Common myeloid progenitor, CD34-positive (primary cell): ENCODE results near the gene C2orf78.
"Not testable (repeated sequence)": the region's sequence is repeated elsewhere in the genome, so short reads cannot be mapped to it uniquely, and the experiment has no call there.

Experiments used
- CTCF ChIA-PET: fragments of 350-600 bp; sonication (Branson Sonifier 250); formaldehyde crosslinking; loops from one replicate; lab custom pipeline; 2021; ENCODE audit warnings: antibody characterized with exemption; lab: Charles Lee
- POLR2A ChIA-PET: fragments of 350-600 bp; sonication (Branson Sonifier 250); formaldehyde crosslinking; loops from one replicate; lab custom pipeline; 2021; ENCODE audit warnings: antibody characterized with exemption; lab: Charles Lee
- DNase-seq, 3 donors: peaks; one replicate each; pipeline versions ENCODE4 v3.0.0 to v3.0.0-alpha.2; 2013
- H3K27ac ChIP-seq, 2 experiments: 1 replicate in 1 of 2; 2 replicates in 1 of 2; pipeline ENCODE4 v1.7.0; 2013; ENCODE audit warnings: inconsistent platforms in 2 of 2, low read length in 2 of 2, mild to moderate bottlenecking in 2 of 2, low read depth in 1 of 2, moderate library complexity in 1 of 2; ENCODE audit not compliant: severe bottlenecking in 2 of 2, insufficient read depth in 1 of 2, poor library complexity in 1 of 2
- H3K27me3 ChIP-seq, 5 experiments: replicated peaks in 2 of 5; 1 replicate in 3 of 5; 2 replicates in 2 of 5; pipeline versions ENCODE4 v1.6.1 to v1.7.0; 2013; ENCODE audit warnings: low read length in 4 of 5, mild to moderate bottlenecking in 2 of 5, moderate library complexity in 2 of 5, inconsistent platforms in 1 of 5; ENCODE audit not compliant: insufficient read depth in 5 of 5, control insufficient read depth in 4 of 5
- H3K36me3 ChIP-seq, 4 experiments: 1 replicate in 2 of 4; 2 replicates in 2 of 4; pipeline versions ENCODE4 v1.6.1 to v1.7.0; 2013; ENCODE audit warnings: low read length in 3 of 4, control low read depth in 1 of 4, mild to moderate bottlenecking in 1 of 4; ENCODE audit not compliant: control insufficient read depth in 4 of 4, insufficient read depth in 4 of 4
- H3K4me1 ChIP-seq, 4 experiments: 1 replicate in 3 of 4; 2 replicates in 1 of 4; pipeline versions ENCODE4 v1.6.1 to v1.7.1; 2013; ENCODE audit warnings: low read length in 3 of 4, mild to moderate bottlenecking in 3 of 4, control low read depth in 1 of 4, inconsistent platforms in 1 of 4, moderate library complexity in 1 of 4; ENCODE audit not compliant: control insufficient read depth in 4 of 4, insufficient read depth in 4 of 4; ENCODE audit errors: control extremely low read depth in 1 of 4
- H3K4me3 ChIP-seq, 7 experiments: 1 replicate in 4 of 7; 2 replicates in 3 of 7; pipeline versions ENCODE4 v1.5.1 to v1.7.0; 2013; ENCODE audit warnings: mild to moderate bottlenecking in 7 of 7, low read length in 6 of 7, moderate library complexity in 6 of 7, inconsistent platforms in 2 of 7, low read depth in 2 of 7, control low read depth in 1 of 7; ENCODE audit not compliant: insufficient read depth in 4 of 7, control insufficient read depth in 1 of 7; ENCODE audit errors: extremely low read depth in 1 of 7
- H3K9me3 ChIP-seq, 5 experiments: 1 replicate in 4 of 5; 2 replicates in 1 of 5; pipeline versions ENCODE4 v1.6.1 to v1.7.1; 2013; ENCODE audit warnings: low read length in 4 of 5, mild to moderate bottlenecking in 2 of 5, inconsistent platforms in 1 of 5, low read depth in 1 of 5, moderate library complexity in 1 of 5; ENCODE audit not compliant: control insufficient read depth in 4 of 5, insufficient read depth in 2 of 5; ENCODE audit errors: control extremely low read depth in 1 of 5
- WGBS: methylation state at CpG from one replicate; pipeline ENCODE4 v1.1.5; 2013; ENCODE audit not compliant: insufficient coverage; 5-methylcytosine and 5-hydroxymethylcytosine counted together

Gene C2orf78

GRCh38 chr2:73778867-73779466, 5.0 kb upstream of the C2orf78 start:
- Histone ChIP-seq H3K27ac (peak overlapping the region; percentile 85 to 94), H3K4me1 (peaks cover 7 to 18% (median 9%) of the 10 kb centered on the region in 4 experiments), H3K4me3 (peak overlapping the region in 6 of 7 experiments; percentile 74 to 99 (median 94)), H3K36me3 (peaks cover 13 to 29% (median 21%) of the 10 kb centered on the region in 4 experiments)
- H3K27me3 ChIP-seq, H3K9me3 ChIP-seq: not testable (repeated sequence)
- ChIA-PET CTCF (interaction anchor here (0.9 to 1.1 kb wide), 4 partner anchors 13 to 159 kb away, joined by 3 to 4 read pairs (median 4); partner anchors contain the start of gene STAMBP), POLR2A (interaction anchor here (0.7 kb wide), 1 partner anchor 30 kb away, joined by 3 read pairs; no protein-coding TSS in a partner anchor)
- DNase-seq, result peak in 1 of 3 donors; percentile 3
- 95% methylated on average over 8 of the region's 18 CpGs for WGBS

GRCh38 chr2:73779467-73780236, 4.3 kb upstream of the C2orf78 start, which contains the start of gene DUSP11:
DUSP11 (minus strand) TSS chr2:73780103; CDS start chr2:73779974, 129 bp downstream.
- peak; percentile 93 to 98 (median 95) for DNase-seq
- 0% methylated on average over 35 of the region's 40 CpGs for WGBS
- CTCF ChIA-PET, result interaction anchor here (0.9 to 1.1 kb wide), 4 partner anchors 13 to 160 kb away, joined by 3 to 4 read pairs (median 4); partner anchors contain the start of gene STAMBP
- H3K27me3 ChIP-seq, result no peaks in the 10 kb centered on the region
- peaks cover 7 to 18% (median 9%) of the 10 kb centered on the region in 4 experiments for H3K4me1 ChIP-seq
- peak within 1 kb of the TSS; percentile 85 to 94 for H3K27ac ChIP-seq
- H3K4me3 ChIP-seq, result peak within 1 kb of the TSS; percentile 74 to 99 (median 94)
- POLR2A ChIA-PET, result interaction anchor here (0.7 kb wide), 1 partner anchor 31 kb away, joined by 3 read pairs; no protein-coding TSS in a partner anchor
- H3K36me3 ChIP-seq, result peaks cover 8 to 22% (median 17%) of the 10 kb centered on the region in 4 experiments
- no peaks in the 10 kb centered on the region for H3K9me3 ChIP-seq

GRCh38 chr2:73780237-73780582, 3.8 kb upstream of the C2orf78 start:
- Histone ChIP-seq H3K36me3 (peaks cover 4 to 18% (median 12%) of the 10 kb centered on the region in 4 experiments), H3K27ac (peak overlapping the region; percentile 85 to 94), H3K27me3 (no peaks in the 10 kb centered on the region), H3K9me3 (no peaks in the 10 kb centered on the region), H3K4me3 (peak overlapping the region; percentile 74 to 99 (median 94)), H3K4me1 (peaks cover 7 to 18% (median 9%) of the 10 kb centered on the region in 4 experiments)
- no peak for DNase-seq
- ChIA-PET POLR2A (no interaction called here), CTCF (interaction anchor here (0.9 to 1.1 kb wide), 4 partner anchors 14 to 160 kb away, joined by 3 to 4 read pairs (median 4); partner anchors contain the start of gene STAMBP)
- 0% methylated on average over 1 of the region's 7 CpGs for WGBS

GRCh38 chr2:73783402-73783801, 581 bp upstream of the C2orf78 start:
- H3K9me3 ChIP-seq, POLR2A ChIA-PET, DNase-seq, H3K27ac ChIP-seq, H3K4me3 ChIP-seq, H3K27me3 ChIP-seq, H3K36me3 ChIP-seq, CTCF ChIA-PET: not testable (repeated sequence)
- 96% methylated on average over 7 of the region's 15 CpGs for WGBS
- H3K4me1 ChIP-seq, result peaks cover 6 to 13% (median 7%) of the 10 kb centered on the region in 4 experiments

GRCh38 chr2:73811878-73812277, 27.9 kb downstream of the C2orf78 start:
- POLR2A ChIA-PET, result no interaction called here
- no peak overlapping the region for H3K4me3 ChIP-seq
- DNase-seq, result no peak

GRCh38 chr2:73812635-73813034, 28.7 kb downstream of the C2orf78 start:
- DNase-seq, result no peak
- Histone ChIP-seq H3K4me3 (no peak overlapping the region), H3K4me1 (no peaks in the 10 kb centered on the region), H3K27ac (no peak overlapping the region), H3K9me3 (no peaks in the 10 kb centered on the region), H3K27me3 (no peaks in the 10 kb centered on the region), H3K36me3 (no peaks in the 10 kb centered on the region)
- ChIA-PET POLR2A (no interaction called here), CTCF (interaction anchor here (1.0 to 3.3 kb wide), 2 partner anchors 11 to 15 kb away, joined by 3 to 18 read pairs; no protein-coding TSS in a partner anchor)

More at GRCh38 chr2:73811878-73812277, 27.9 kb downstream of the C2orf78 start:
- Histone ChIP-seq H3K36me3 (no peaks in the 10 kb centered on the region), H3K9me3 (no peaks in the 10 kb centered on the region), H3K27me3 (no peaks in the 10 kb centered on the region), H3K4me1 (no peaks in the 10 kb centered on the region), H3K27ac (no peak overlapping the region)
- CTCF ChIA-PET, result interaction anchor here (1.0 to 3.3 kb wide), 2 partner anchors 12 to 15 kb away, joined by 3 to 18 read pairs; no protein-coding TSS in a partner anchor
